Measurements from ENCODE around the gene PLCXD1. TPM values are rescaled to one million over a fixed set of nuclear protein-coding genes. Genes with fewer than 3 reads are reported as not detected.

PLCXD1 gene
- total and polyA plus RNA-seq, 4 donors: 13.4 to 41.5 (median 28.2) TPM

GRCh38 chrX:311156-312129 is 30.3 kb downstream of the PLCXD1 start:
- Histone ChIP-seq H3K36me3 (ENCODE audit: control insufficient read depth in 4 of 4, insufficient read depth in 4 of 4, low read length in 4 of 4) (peaks cover 35 to 67% (median 51%) of the 10 kb centered on the region in 4 donors), H3K9me3 (ENCODE audit: control insufficient read depth in 4 of 4, insufficient read depth in 3 of 4, low read length in 3 of 4) (no peaks in the 10 kb centered on the region), H3K27me3 (ENCODE audit: control insufficient read depth in 3 of 3, insufficient read depth in 3 of 3, low read length in 2 of 3) (no peaks in the 10 kb centered on the region), H3K4me1 (ENCODE audit: control insufficient read depth in 5 of 5, insufficient read depth in 5 of 5, low read length in 5 of 5) (no peaks in the 10 kb centered on the region), H3K9ac (ENCODE audit: insufficient read depth in 1 of 2, low read length in 2 of 2) (no peak overlapping the region), H3K4me3 (no peak overlapping the region), H3K27ac (ENCODE audit: low read depth in 1 of 2, low read length in 1 of 2) (no peak overlapping the region)
- no peak for TF ChIP-seq CTCF (IDR thresholded peaks at IDR 0.05; ENCODE audit: control extremely low read depth, extremely low read depth)
- DNase-seq: no peak
- ATAC-seq (ENCODE audit: insufficient read depth, low FRiP score): peak; percentile 16
- 96 to 97% methylated on average over 69 of the region's 69 CpGs for WGBS, 2 donors

- WGBS, 2 donors: 93 to 95% methylated on average over 52 to 54 of the region's 54 CpGs
- TF ChIP-seq CTCF (IDR thresholded peaks at IDR 0.05; ENCODE audit: control extremely low read depth, extremely low read depth): no peak
- no peak for DNase-seq
Observed at GRCh38 chrX:312621-313331, 31.6 kb downstream of the PLCXD1 start.

GRCh38 chrX:313546-313945 is 32.4 kb downstream of the PLCXD1 start:
- H3K9ac ChIP-seq (ENCODE audit: insufficient read depth in 1 of 2, low read length in 2 of 2): no peak overlapping the region
- WGBS, 2 donors: 92% methylated on average over 8 of the region's 8 CpGs
- H3K36me3 ChIP-seq (ENCODE audit: control insufficient read depth in 4 of 4, insufficient read depth in 4 of 4, low read length in 4 of 4): peaks cover 29 to 64% (median 42%) of the 10 kb centered on the region in 4 donors
- no peaks in the 10 kb centered on the region for H3K27me3 ChIP-seq (ENCODE audit: control insufficient read depth in 3 of 3, insufficient read depth in 3 of 3, low read length in 2 of 3)
- H3K9me3 ChIP-seq (ENCODE audit: control insufficient read depth in 4 of 4, insufficient read depth in 3 of 4, low read length in 3 of 4): no peaks in the 10 kb centered on the region
- ATAC-seq (ENCODE audit: insufficient read depth, low FRiP score) (no peak), DNase-seq (no peak)
- no peak overlapping the region for H3K27ac ChIP-seq (ENCODE audit: low read depth in 1 of 2, low read length in 1 of 2)
- H3K4me1 ChIP-seq (ENCODE audit: control insufficient read depth in 5 of 5, insufficient read depth in 5 of 5, low read length in 5 of 5): peaks cover 0 to 6% (median 0%) of the 10 kb centered on the region in 5 donors
- no peak overlapping the region for H3K4me3 ChIP-seq
- TF ChIP-seq CTCF (IDR thresholded peaks at IDR 0.05; ENCODE audit: control extremely low read depth, extremely low read depth): no peak

More at GRCh38 chrX:312621-313331, 31.6 kb downstream of the PLCXD1 start:
- Histone ChIP-seq H3K9ac (ENCODE audit: insufficient read depth in 1 of 2, low read length in 2 of 2) (no peak overlapping the region), H3K27me3 (ENCODE audit: control insufficient read depth in 3 of 3, insufficient read depth in 3 of 3, low read length in 2 of 3) (no peaks in the 10 kb centered on the region), H3K27ac (ENCODE audit: low read depth in 1 of 2, low read length in 1 of 2) (no peak overlapping the region), H3K36me3 (ENCODE audit: control insufficient read depth in 4 of 4, insufficient read depth in 4 of 4, low read length in 4 of 4) (peaks cover 29 to 67% (median 44%) of the 10 kb centered on the region in 4 donors), H3K4me1 (ENCODE audit: control insufficient read depth in 5 of 5, insufficient read depth in 5 of 5, low read length in 5 of 5) (peaks cover 0 to 6% (median 0%) of the 10 kb centered on the region in 5 donors), H3K4me3 (no peak overlapping the region), H3K9me3 (ENCODE audit: control insufficient read depth in 4 of 4, insufficient read depth in 3 of 4, low read length in 3 of 4) (no peaks in the 10 kb centered on the region)
- ATAC-seq (ENCODE audit: insufficient read depth, low FRiP score): no peak
